Measurements from ENCODE around the gene CCT7.

Gene CCT7

DNA sequence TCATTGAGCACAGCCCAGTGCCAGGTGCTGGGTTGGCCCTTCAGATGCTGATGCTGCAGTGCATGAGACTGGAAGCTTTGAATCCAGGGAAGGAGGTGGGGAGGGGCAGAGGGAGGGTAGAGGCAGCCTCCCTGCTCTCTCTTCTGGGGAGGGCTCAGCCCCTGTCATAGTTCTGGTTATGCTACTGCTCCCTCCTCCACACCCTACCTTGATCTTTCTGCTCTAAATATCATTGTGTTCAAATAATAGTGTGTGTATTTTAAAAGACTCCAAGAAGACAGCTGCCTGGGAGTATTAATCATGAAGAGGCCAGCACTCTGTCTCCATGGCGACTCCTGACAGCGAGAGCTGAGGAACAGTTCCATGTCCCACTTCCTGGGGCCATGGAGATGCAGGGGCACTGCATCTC is 63.0 kb downstream of the CCT7 start:
- DNase-seq: no peak

DNA sequence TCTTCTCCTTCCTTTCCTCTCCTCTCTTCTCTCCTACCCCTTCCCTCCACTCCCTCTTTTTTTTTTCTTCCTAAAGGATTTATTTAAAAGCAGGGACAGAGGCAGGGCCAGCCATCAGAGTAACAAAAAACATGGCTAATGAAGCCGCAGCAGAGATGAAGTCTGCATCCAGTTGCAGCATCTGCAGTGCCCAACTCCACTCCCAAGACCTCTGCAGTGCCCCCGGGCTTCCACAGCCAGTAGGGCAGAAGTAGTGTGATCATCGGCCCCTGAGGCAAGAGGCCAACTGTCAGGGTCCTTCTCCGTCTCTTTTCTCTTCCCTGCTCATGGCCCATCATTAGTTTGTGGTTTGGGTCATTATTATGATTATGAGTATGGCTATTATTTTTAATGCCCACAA is 63.5 kb downstream of the CCT7 start:
- DNase-seq: no peak

DNA sequence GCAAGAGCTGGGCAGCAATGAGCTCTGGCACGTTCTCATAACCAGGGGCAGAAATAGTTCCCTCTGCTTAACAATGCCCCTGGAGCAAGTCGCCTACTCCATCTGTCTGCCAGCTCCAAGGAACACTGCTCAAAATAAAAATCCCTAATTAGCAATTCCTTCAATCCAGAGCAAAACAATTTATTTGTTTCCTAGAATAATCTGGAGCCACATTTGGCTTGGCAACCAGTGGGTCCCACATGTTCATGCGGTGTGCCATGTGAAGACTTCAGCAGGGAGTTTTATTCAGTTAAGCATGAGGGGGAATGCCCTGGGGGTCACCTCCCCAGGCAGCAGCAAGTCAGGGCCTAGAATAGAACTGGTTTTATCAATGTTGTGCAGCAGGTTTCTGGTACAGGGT is 66.8 kb downstream of the CCT7 start:
- DNase-seq: no peak

DNA sequence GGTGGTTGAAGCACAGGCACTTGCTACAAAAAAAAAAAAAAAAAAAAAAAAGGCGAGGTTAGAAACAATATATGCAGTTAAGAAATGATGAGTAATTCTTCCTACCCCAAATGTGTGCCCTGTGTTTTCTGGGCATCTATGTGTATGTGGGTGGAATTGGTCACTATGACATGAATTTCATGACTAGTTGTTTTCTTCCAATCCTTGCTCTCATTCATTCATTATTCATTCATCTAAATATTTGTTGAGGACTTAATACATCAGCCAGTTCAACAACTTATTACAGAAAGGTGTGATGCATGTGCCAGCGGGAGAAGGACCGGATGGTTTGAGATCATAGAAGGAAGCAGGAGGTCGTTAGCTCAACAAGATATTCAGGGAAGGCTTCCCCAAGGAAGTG is 67.5 kb downstream of the CCT7 start:
- no peak for DNase-seq
